GM23338 (cell line): ENCODE results near the gene GOLGA6D. TPM values are rescaled to one million over a fixed set of nuclear protein-coding genes. Genes with fewer than 3 reads are reported as not detected.
"Not testable (repeated sequence)": the region's sequence is repeated elsewhere in the genome, so short reads cannot be mapped to it uniquely, and the experiment has no call there.

Experiments
- ATAC-seq: fragments of 200-7000 bp; cut with Tn5 transposase; 3 replicates; pipeline ENCODE4 v1.9.1; 2020
- DNase-seq: peaks from one replicate; pipeline ENCODE4 v3.0.0-alpha.2; 2015; ENCODE audit warnings: low spot score
- H2AFZ ChIP-seq: fragments of 200-600 bp; sonication (generic); 2 replicates; pipeline ENCODE4 v1.8.0; 2016; ENCODE audit warnings: antibody characterized with exemption, mild to moderate bottlenecking, moderate library complexity
- H3F3A ChIP-seq: fragments of 200-600 bp; sonication (generic); replicated peaks from 2 replicates; pipeline ENCODE4 v1.8.0; 2017; ENCODE audit warnings: antibody characterized with exemption, mixed run types, low read depth
- H3K27ac ChIP-seq: fragments of 200-600 bp; sonication (generic); 2 replicates; pipeline ENCODE4 v1.6.1; 2016; ENCODE audit warnings: low read depth
- H3K27me3 ChIP-seq: fragments of 200-600 bp; sonication (generic); 2 replicates; pipeline ENCODE4 v1.8.0; 2016; ENCODE audit warnings: mild to moderate bottlenecking, mixed run types, moderate library complexity; ENCODE audit not compliant: insufficient read depth
- H3K36me3 ChIP-seq: fragments of 200-600 bp; sonication (generic); 2 replicates; pipeline ENCODE4 v1.8.0; 2016; ENCODE audit warnings: mild to moderate bottlenecking; ENCODE audit not compliant: insufficient read depth
- H3K4me1 ChIP-seq: fragments of 200-600 bp; sonication (generic); 2 replicates; pipeline ENCODE4 v1.8.0; 2016; ENCODE audit warnings: mild to moderate bottlenecking, moderate library complexity; ENCODE audit not compliant: insufficient read depth
- H3K4me2 ChIP-seq: fragments of 200-600 bp; sonication (generic); 2 replicates; pipeline ENCODE4 v1.7.1; 2017; ENCODE audit warnings: mixed run types
- H3K4me3 ChIP-seq: fragments of 200-600 bp; sonication (generic); 2 replicates; pipeline ENCODE4 v1.6.1; 2016; ENCODE audit warnings: mixed run types
- H3K79me2 ChIP-seq: fragments of 200-600 bp; sonication (generic); replicated peaks from 2 replicates; pipeline ENCODE4 v1.8.0; 2017; ENCODE audit warnings: mild to moderate bottlenecking; ENCODE audit not compliant: insufficient read depth
- H3K9me2 ChIP-seq: fragments of 200-600 bp; sonication (generic); 2 replicates; pipeline ENCODE4 v1.8.0; 2017; ENCODE audit not compliant: insufficient read depth
- H4K20me1 ChIP-seq: fragments of 200-600 bp; sonication (generic); replicated peaks from 2 replicates; pipeline ENCODE4 v1.8.0; 2017; ENCODE audit warnings: mild to moderate bottlenecking; ENCODE audit not compliant: insufficient read depth
- H3K27ac Mint-ChIP-seq: 2 replicates; pipeline ENCODE4 v1.8.0; 2020; ENCODE audit warnings: inconsistent platforms, mild to moderate bottlenecking, moderate library complexity, mixed read lengths
- H3K27me3 Mint-ChIP-seq: 3 replicates; pipeline ENCODE4 v1.8.0; 2022; ENCODE audit warnings: low read depth, mild to moderate bottlenecking, moderate library complexity, mixed read lengths, inconsistent platforms; ENCODE audit not compliant: insufficient read depth, poor library complexity
- H3K36me3 Mint-ChIP-seq: 3 replicates; pipeline ENCODE4 v1.8.0; 2021; ENCODE audit warnings: low read depth, mild to moderate bottlenecking, inconsistent platforms, moderate library complexity, mixed read lengths
- H3K4me1 Mint-ChIP-seq: 3 replicates; pipeline ENCODE4 v1.8.0; 2020; ENCODE audit warnings: mild to moderate bottlenecking, inconsistent platforms, mixed read lengths
- H3K4me3 Mint-ChIP-seq: 3 replicates; pipeline ENCODE4 v1.8.0; 2021; ENCODE audit warnings: moderate library complexity, mild to moderate bottlenecking, inconsistent platforms, mixed read lengths
- H3K9me3 Mint-ChIP-seq: 3 replicates; pipeline ENCODE4 v1.8.0; 2020; ENCODE audit warnings: moderate library complexity, mild to moderate bottlenecking, inconsistent platforms, mixed read lengths
- ETS1 ChIP-seq: IDR thresholded peaks from 2 replicates; pipeline ENCODE4 v1.6.1; 2016; ENCODE audit warnings: antibody characterized with exemption
- JUNB ChIP-seq: IDR thresholded peaks from one replicate; pipeline ENCODE4 v1.6.1; 2016; ENCODE audit warnings: antibody characterized with exemption; ENCODE audit not compliant: unreplicated experiment
- NANOG ChIP-seq: IDR thresholded peaks from 2 replicates; pipeline ENCODE4 v1.6.1; 2016; ENCODE audit warnings: antibody characterized with exemption, borderline replicate concordance
- POLR2AphosphoS5 ChIP-seq: IDR thresholded peaks from 2 replicates; pipeline ENCODE4 v1.6.1; 2016; ENCODE audit warnings: antibody characterized with exemption, low read depth
- ZNF462 ChIP-seq: fragments of 250-450 bp; sonication (Bioruptor Pico); IDR thresholded peaks from 2 replicates; pipeline ENCODE4 v1.5.0; 2020; ENCODE audit warnings: mild to moderate bottlenecking, moderate library complexity
- polyA plus RNA-seq: library from polyadenylated mRNA; unstranded; fragments of >200 nt; fragmentation: Nextera tagmentation; extraction: Ambion mirVana; gene quantifications from 2 replicates; pipeline ENCODE4 v1.2.1, GENCODE V29; 2016
- total RNA-seq: library from RNA; depleted of rRNA; stranded (reverse); fragments of >200 nt; shearing (Covaris generic); gene quantifications from 2 replicates; pipeline ENCODE4 v1.2.3, GENCODE V29; 2014

GOLGA6D gene
- total and polyA plus RNA-seq, 2 experiments from 2014 or later = 0.99 to 1.0 TPM

- no peak for TF ChIP-seq ZNF462 (CRISPR knock-in tag)
Measured at GRCh38 chr15:75237316-75237982, 45.2 kb upstream of the GOLGA6D start (continued).

GRCh38 chr15:75238150-75238549 lies 44.5 kb upstream of the GOLGA6D start:
- ATAC-seq (no peak), DNase-seq (no peak)
- Histone ChIP-seq H3K4me3 (no peak overlapping the region), H3K9me2 (no peaks in the 10 kb centered on the region), H3K4me1 (peaks cover 5% of the 10 kb centered on the region; the same call in 1 of the 2 replicates), H4K20me1 (no peaks in the 10 kb centered on the region), H3K79me2 (no peaks in the 10 kb centered on the region), H2AFZ (0 out of 2 replicates have a peak overlapping the region, but pooled peaks have one; percentile 59), H3F3A (no peaks in the 10 kb centered on the region), H3K27me3 (no peaks in the 10 kb centered on the region), H3K36me3 (no peaks in the 10 kb centered on the region), H3K27ac (no peak overlapping the region), H3K4me2 (no peak overlapping the region)
- H3K27me3 Mint-ChIP-seq = peaks cover 19% of the 10 kb centered on the region
- TF ChIP-seq JUNB (no peak), ETS1 (no peak), NANOG (no peak), POLR2AphosphoS5 (no peak)
- no peaks in the 10 kb centered on the region for H3K36me3 Mint-ChIP-seq
- H3K9me3 Mint-ChIP-seq = no peaks in the 10 kb centered on the region
- H3K4me1 Mint-ChIP-seq = no peaks in the 10 kb centered on the region; the same call in 1 of the 3 replicates
- H3K27ac Mint-ChIP-seq = no peak overlapping the region
- H3K4me3 Mint-ChIP-seq = no peak overlapping the region

GRCh38 chr15:75245741-75246140 lies 36.9 kb upstream of the GOLGA6D start:
- DNase-seq, H3K27ac Mint-ChIP-seq, H3K9me2 ChIP-seq, H3K36me3 ChIP-seq, H3K9me3 Mint-ChIP-seq, H3K27ac ChIP-seq, ATAC-seq, H3F3A ChIP-seq, H3K4me2 ChIP-seq, H3K4me3 ChIP-seq, H2AFZ ChIP-seq, H3K4me3 Mint-ChIP-seq, H3K79me2 ChIP-seq, H3K27me3 ChIP-seq, H3K36me3 Mint-ChIP-seq, H4K20me1 ChIP-seq: not testable (repeated sequence)
- Mint-ChIP-seq H3K27me3 (peaks cover 15% of the 10 kb centered on the region), H3K4me1 (peaks cover 22% of the 10 kb centered on the region)
- H3K4me1 ChIP-seq = peaks cover 10% of the 10 kb centered on the region

- not testable (repeated sequence) for H3K27ac ChIP-seq, H3K27me3 ChIP-seq, H3K9me2 ChIP-seq, H3K4me3 Mint-ChIP-seq, DNase-seq, H3K9me3 Mint-ChIP-seq, H3F3A ChIP-seq, H3K79me2 ChIP-seq, H2AFZ ChIP-seq, ATAC-seq, H3K27ac Mint-ChIP-seq, H3K4me3 ChIP-seq, H4K20me1 ChIP-seq, H3K4me2 ChIP-seq, H3K36me3 ChIP-seq, H3K36me3 Mint-ChIP-seq
- H3K4me1 ChIP-seq = peaks cover 29% of the 10 kb centered on the region
- peaks cover 40% of the 10 kb centered on the region for H3K4me1 Mint-ChIP-seq
- peaks cover 11% of the 10 kb centered on the region for H3K27me3 Mint-ChIP-seq
Measured at GRCh38 chr15:75248991-75249390, 33.6 kb upstream of the GOLGA6D start.
